ENCODE measurements around the gene PIK3R2.

PIK3R2 gene

DNA sequence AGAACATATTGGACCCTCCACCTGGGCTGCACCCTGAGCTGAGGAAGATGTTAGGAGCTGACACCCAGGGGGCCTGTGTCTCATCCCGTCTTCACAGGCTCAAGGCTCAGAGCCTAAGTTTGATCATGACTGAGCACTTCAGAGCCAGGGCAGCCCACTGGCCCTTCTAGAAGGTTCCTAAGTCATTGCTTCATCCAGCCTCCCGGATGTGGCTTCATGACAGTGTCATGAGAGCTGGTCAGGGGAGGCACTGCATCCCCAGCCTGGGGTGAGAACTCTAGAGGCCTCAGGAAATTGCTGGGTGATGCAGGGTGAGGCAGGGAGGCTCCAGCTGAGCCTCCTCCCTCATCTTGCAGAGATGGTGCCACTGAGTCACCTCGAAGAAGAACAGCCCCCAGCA, 24.9 kb upstream of the PIK3R2 start:
- no peaks in the 10 kb centered on the region for H3K4me1 ChIP-seq (ENCODE audit: control insufficient read depth, insufficient read depth, low read length)
- H3K36me3 ChIP-seq (ENCODE audit: insufficient read depth, low read length): peaks cover 35% of the 10 kb centered on the region
- no peak overlapping the region for H3K4me3 ChIP-seq (ENCODE audit: low read length)
- no peaks in the 10 kb centered on the region for H3K27me3 ChIP-seq (ENCODE audit: control insufficient read depth, insufficient read depth, low read length)
- no peaks in the 10 kb centered on the region for H3K9me3 ChIP-seq (replicated peaks; ENCODE audit: low read length)
- H3K9ac ChIP-seq (ENCODE audit: low read depth, low read length): no peak overlapping the region
- H3K4me2 ChIP-seq (ENCODE audit: low read length): no peak overlapping the region

GRCh38 chr19:18128805-18129204, 24.2 kb upstream of the PIK3R2 start:
- Histone ChIP-seq H3K4me1 (ENCODE audit: control insufficient read depth, insufficient read depth, low read length) (no peaks in the 10 kb centered on the region), H3K9ac (ENCODE audit: low read depth, low read length) (no peak overlapping the region), H3K36me3 (ENCODE audit: insufficient read depth, low read length) (peaks cover 29% of the 10 kb centered on the region), H3K4me3 (ENCODE audit: low read length) (no peak overlapping the region), H3K4me2 (ENCODE audit: low read length) (no peak overlapping the region), H3K9me3 (replicated peaks; ENCODE audit: low read length) (no peaks in the 10 kb centered on the region), H3K27me3 (ENCODE audit: control insufficient read depth, insufficient read depth, low read length) (no peaks in the 10 kb centered on the region)

DNA sequence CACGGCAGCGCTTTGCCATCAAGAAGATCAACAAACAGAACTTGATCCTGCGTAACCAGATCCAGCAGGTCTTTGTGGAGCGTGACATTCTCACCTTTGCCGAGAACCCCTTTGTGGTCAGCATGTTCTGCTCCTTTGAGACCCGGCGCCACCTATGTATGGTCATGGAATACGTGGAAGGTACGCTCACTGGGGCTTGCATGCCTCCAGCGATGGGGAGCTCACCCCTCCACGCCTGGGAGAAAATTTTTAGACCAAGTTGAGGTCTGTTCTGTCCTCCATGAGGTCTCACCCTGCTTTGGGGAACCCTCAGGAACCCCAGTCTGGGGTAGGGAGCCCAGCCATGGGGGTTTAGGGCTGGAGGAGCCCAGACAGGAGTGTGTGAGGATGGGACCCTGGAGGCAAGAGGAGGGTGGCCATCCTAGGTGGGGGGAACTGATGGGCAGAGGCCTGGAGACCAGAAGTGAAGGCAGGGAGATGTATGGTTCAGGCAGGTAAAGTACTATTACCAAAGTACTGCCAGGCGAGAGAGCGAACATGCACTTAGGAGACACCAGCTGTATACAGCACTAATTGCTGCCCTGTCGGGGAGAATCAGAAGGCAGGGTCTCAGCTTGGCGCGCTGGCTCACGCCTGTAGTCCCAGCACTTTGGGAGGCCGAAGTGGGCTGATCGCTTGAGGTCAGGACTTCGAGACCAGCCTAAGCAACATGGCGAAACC, 22.3 kb upstream of the PIK3R2 start:
- Histone ChIP-seq H3K4me1 (ENCODE audit: control insufficient read depth, insufficient read depth, low read length) (no peaks in the 10 kb centered on the region), H3K4me3 (ENCODE audit: low read length) (no peak overlapping the region), H3K9ac (ENCODE audit: low read depth, low read length) (no peak overlapping the region), H3K27me3 (ENCODE audit: control insufficient read depth, insufficient read depth, low read length) (no peaks in the 10 kb centered on the region), H3K9me3 (replicated peaks; ENCODE audit: low read length) (no peaks in the 10 kb centered on the region), H3K36me3 (ENCODE audit: insufficient read depth, low read length) (peaks cover 23% of the 10 kb centered on the region), H3K4me2 (ENCODE audit: low read length) (no peak overlapping the region)

GRCh38 chr19:18131841-18132596, 20.9 kb upstream of the PIK3R2 start:
- H3K9ac ChIP-seq (ENCODE audit: low read depth, low read length): no peak overlapping the region
- peaks cover 28% of the 10 kb centered on the region for H3K36me3 ChIP-seq (ENCODE audit: insufficient read depth, low read length)
- H3K4me2 ChIP-seq (ENCODE audit: low read length): no peak overlapping the region
- no peaks in the 10 kb centered on the region for H3K9me3 ChIP-seq (replicated peaks; ENCODE audit: low read length)
- no peak overlapping the region for H3K4me3 ChIP-seq (ENCODE audit: low read length)
- no peaks in the 10 kb centered on the region for H3K4me1 ChIP-seq (ENCODE audit: control insufficient read depth, insufficient read depth, low read length)
- no peaks in the 10 kb centered on the region for H3K27me3 ChIP-seq (ENCODE audit: control insufficient read depth, insufficient read depth, low read length)

DNA sequence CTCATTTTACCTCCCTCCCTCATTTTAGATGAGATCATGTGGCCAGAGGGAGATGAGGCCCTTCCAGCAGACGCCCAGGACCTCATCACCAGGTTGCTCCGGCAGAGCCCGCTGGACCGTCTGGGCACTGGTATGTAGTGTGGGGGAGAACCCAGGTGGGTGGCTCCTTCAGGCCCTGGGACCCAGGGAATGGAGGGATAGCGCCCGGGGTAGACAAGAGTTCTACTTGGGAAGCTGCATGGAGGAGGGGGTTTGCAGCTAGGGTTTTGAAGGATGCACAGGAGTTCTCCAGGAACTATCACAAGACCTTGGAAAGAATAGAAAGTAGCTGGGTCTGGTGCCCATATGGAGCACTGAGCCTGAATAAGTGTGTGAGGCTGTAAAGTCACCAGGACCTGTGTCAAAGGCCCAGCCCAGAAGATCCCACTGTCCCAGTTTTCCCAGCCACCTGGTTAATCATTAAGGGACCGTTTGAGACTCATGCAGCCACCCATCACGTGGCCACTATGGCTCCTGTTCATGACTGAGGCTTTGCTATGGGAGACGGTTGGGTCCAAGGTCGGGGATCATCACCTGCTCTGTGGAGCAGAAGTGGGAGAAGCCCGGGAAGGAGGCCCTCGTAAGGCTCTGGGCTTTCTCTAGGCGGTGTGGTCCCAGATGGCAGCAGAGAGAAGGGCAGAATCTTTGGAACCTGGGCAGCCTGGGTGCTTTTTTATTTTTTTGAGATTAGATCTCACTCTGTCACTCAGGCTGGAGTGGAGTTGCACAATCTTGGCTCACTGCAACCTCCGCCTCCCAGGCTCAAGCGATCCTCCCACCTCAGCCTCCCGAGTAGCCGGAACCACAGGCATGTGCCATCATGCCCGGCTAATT, 17.0 kb upstream of the PIK3R2 start:
- peaks cover 17% of the 10 kb centered on the region for H3K36me3 ChIP-seq (ENCODE audit: insufficient read depth, low read length)
- no peak overlapping the region for H3K4me3 ChIP-seq (ENCODE audit: low read length)
- no peaks in the 10 kb centered on the region for H3K27me3 ChIP-seq (ENCODE audit: control insufficient read depth, insufficient read depth, low read length)
- H3K4me2 ChIP-seq (ENCODE audit: low read length): no peak overlapping the region
- no peaks in the 10 kb centered on the region for H3K9me3 ChIP-seq (replicated peaks; ENCODE audit: low read length)
- no peak overlapping the region for H3K9ac ChIP-seq (ENCODE audit: low read depth, low read length)
- H3K4me1 ChIP-seq (ENCODE audit: control insufficient read depth, insufficient read depth, low read length): no peaks in the 10 kb centered on the region

DNA sequence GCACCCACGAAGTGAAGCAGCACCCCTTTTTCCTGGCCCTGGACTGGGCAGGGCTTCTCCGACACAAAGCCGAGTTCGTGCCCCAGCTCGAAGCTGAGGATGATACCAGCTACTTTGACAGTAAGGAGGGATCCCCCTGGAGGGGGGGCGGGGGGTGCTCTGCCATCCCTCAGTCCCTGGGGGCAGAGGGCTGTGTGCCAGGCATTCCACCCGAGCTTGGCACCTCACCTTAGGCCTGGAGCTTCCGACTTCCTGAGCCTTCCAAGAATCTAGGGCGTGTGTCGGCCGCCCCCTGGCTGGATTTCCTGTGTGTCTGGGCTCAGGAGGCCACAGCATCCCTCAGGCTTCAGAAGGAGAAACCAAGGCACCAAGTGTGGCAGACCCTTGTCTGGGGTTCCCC, 15.7 kb upstream of the PIK3R2 start:
- H3K4me1 ChIP-seq (ENCODE audit: control insufficient read depth, insufficient read depth, low read length): no peaks in the 10 kb centered on the region
- no peaks in the 10 kb centered on the region for H3K27me3 ChIP-seq (ENCODE audit: control insufficient read depth, insufficient read depth, low read length)
- H3K9ac ChIP-seq (ENCODE audit: low read depth, low read length): no peak overlapping the region
- peaks cover 21% of the 10 kb centered on the region for H3K36me3 ChIP-seq (ENCODE audit: insufficient read depth, low read length)
- H3K4me3 ChIP-seq (ENCODE audit: low read length): no peak overlapping the region
- H3K4me2 ChIP-seq (ENCODE audit: low read length): no peak overlapping the region
- H3K9me3 ChIP-seq (replicated peaks; ENCODE audit: low read length): no peaks in the 10 kb centered on the region

DNA sequence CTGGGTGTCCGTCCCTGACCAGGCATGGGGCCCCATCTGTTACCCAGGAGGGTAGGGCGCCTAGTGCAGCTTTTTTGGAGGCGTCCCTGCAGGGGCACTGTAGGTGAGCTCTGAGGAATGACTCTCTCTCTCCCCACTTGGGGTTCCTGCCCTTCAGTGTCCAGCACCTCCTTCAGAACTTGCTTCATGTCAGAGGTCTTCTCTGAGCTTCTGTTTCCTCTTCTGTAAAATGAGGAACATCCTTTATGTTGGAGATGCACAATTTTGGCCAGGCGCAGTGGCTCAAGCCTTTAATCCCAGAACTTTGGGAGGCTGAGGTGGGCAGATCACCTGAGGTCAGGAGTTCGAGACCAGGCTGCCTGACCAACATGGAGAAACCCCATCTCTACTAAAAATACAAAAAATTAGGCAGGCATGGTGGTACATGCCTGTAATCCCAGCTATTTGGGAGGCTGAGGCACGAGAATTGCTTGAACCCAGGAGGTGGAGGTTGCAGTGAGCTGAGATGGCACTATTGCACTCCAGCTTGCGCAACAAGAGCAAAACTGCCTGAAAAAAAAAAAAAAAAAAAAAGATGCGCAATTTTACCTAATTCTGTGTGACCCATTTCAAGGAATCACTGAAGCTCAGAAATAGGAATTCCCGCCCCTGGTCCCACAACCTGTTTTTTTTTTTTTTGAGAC, 15.2 kb upstream of the PIK3R2 start:
- H3K27me3 ChIP-seq (ENCODE audit: control insufficient read depth, insufficient read depth, low read length): no peaks in the 10 kb centered on the region
- no peak overlapping the region for H3K4me2 ChIP-seq (ENCODE audit: low read length)
- H3K36me3 ChIP-seq (ENCODE audit: insufficient read depth, low read length): peaks cover 18% of the 10 kb centered on the region
- H3K4me3 ChIP-seq (ENCODE audit: low read length): no peak overlapping the region
- no peaks in the 10 kb centered on the region for H3K4me1 ChIP-seq (ENCODE audit: control insufficient read depth, insufficient read depth, low read length)
- H3K9me3 ChIP-seq (replicated peaks; ENCODE audit: low read length): no peaks in the 10 kb centered on the region
- H3K9ac ChIP-seq (ENCODE audit: low read depth, low read length): no peak overlapping the region

- Histone ChIP-seq H3K4me2 (ENCODE audit: low read length) (no peak overlapping the region), H3K36me3 (ENCODE audit: insufficient read depth, low read length) (peaks cover 32% of the 10 kb centered on the region), H3K4me1 (ENCODE audit: control insufficient read depth, insufficient read depth, low read length) (no peaks in the 10 kb centered on the region), H3K9me3 (replicated peaks; ENCODE audit: low read length) (no peaks in the 10 kb centered on the region), H3K9ac (ENCODE audit: low read depth, low read length) (no peak overlapping the region), H3K27me3 (ENCODE audit: control insufficient read depth, insufficient read depth, low read length) (no peaks in the 10 kb centered on the region), H3K4me3 (ENCODE audit: low read length) (no peak overlapping the region)
Measured at GRCh38 chr19:18140473-18140872, 12.5 kb upstream of the PIK3R2 start.

- H3K27me3 ChIP-seq (ENCODE audit: control insufficient read depth, insufficient read depth, low read length): no peaks in the 10 kb centered on the region
- H3K4me2 ChIP-seq (ENCODE audit: low read length): no peak overlapping the region
- no peak overlapping the region for H3K9ac ChIP-seq (ENCODE audit: low read depth, low read length)
- no peaks in the 10 kb centered on the region for H3K9me3 ChIP-seq (replicated peaks; ENCODE audit: low read length)
- H3K36me3 ChIP-seq (ENCODE audit: insufficient read depth, low read length): peaks cover 35% of the 10 kb centered on the region
- H3K4me1 ChIP-seq (ENCODE audit: control insufficient read depth, insufficient read depth, low read length): no peaks in the 10 kb centered on the region
- no peak overlapping the region for H3K4me3 ChIP-seq (ENCODE audit: low read length)
Measured at GRCh38 chr19:18141031-18141430, 11.9 kb upstream of the PIK3R2 start.

DNA sequence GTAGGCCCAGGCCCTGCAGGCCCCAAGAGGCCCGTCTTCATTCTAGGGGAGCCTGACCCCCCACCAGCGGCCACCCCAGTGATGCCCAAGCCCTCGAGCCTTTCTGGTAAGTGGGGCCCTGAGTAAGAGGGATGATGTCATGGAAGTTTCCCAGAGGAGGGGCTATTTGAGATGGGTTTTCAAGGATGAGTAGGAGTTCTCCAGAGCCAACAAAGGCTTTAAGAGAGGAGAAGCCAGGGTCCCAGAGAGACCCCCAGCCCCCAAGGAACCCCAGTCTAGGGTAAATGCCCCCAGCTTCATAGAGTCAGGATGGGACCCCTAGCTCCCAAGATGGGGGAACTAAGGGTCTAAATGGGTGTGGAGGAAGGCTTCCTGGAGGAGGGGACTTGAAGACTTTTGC, 9.1 kb upstream of the PIK3R2 start:
- no peak overlapping the region for H3K4me2 ChIP-seq (ENCODE audit: low read length)
- H3K27me3 ChIP-seq (ENCODE audit: control insufficient read depth, insufficient read depth, low read length): no peaks in the 10 kb centered on the region
- peaks cover 37% of the 10 kb centered on the region for H3K36me3 ChIP-seq (ENCODE audit: insufficient read depth, low read length)
- no peak overlapping the region for H3K9ac ChIP-seq (ENCODE audit: low read depth, low read length)
- H3K9me3 ChIP-seq (replicated peaks; ENCODE audit: low read length): no peaks in the 10 kb centered on the region
- no peaks in the 10 kb centered on the region for H3K4me1 ChIP-seq (ENCODE audit: control insufficient read depth, insufficient read depth, low read length)
- no peak overlapping the region for H3K4me3 ChIP-seq (ENCODE audit: low read length)

DNA sequence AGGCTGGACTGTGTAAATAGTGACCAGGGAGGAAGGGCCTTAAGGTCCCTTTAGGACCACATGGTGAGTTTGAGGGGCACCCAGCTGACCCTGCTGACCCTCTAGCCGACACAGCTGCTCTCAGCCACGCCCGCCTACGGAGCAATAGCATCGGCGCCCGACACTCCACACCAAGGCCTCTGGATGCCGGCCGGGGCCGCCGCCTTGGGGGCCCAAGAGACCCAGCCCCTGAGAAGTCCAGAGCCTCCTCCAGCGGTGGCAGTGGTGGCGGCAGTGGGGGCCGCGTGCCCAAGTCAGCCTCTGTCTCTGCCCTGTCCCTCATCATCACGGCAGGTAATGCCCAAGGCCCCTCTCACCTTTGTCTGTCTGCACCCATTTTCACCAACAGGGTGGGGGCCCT, 8.6 kb upstream of the PIK3R2 start:
- Histone ChIP-seq H3K4me3 (ENCODE audit: low read length) (no peak overlapping the region), H3K4me2 (ENCODE audit: low read length) (no peak overlapping the region), H3K36me3 (ENCODE audit: insufficient read depth, low read length) (peaks cover 37% of the 10 kb centered on the region), H3K9me3 (replicated peaks; ENCODE audit: low read length) (no peaks in the 10 kb centered on the region), H3K27me3 (ENCODE audit: control insufficient read depth, insufficient read depth, low read length) (no peaks in the 10 kb centered on the region), H3K9ac (ENCODE audit: low read depth, low read length) (no peak overlapping the region), H3K4me1 (ENCODE audit: control insufficient read depth, insufficient read depth, low read length) (no peaks in the 10 kb centered on the region)

Measured in skeletal muscle satellite cell (primary cell).